Kidney (tissue), 14 donors: ENCODE measurements around the gene ALK. TPM values are rescaled to one million over a fixed set of nuclear protein-coding genes. Genes with fewer than 3 reads are reported as not detected.
A peak's percentile ranks its signal among the peaks of the same experiment; 100 is the strongest.

ENCODE experiments used
- DNase-seq, 5 donors: peaks; one replicate each; pipeline ENCODE4 v3.0.0-alpha.2; 2013 to 2020
- FAIRE-seq: peaks from 2 replicates; lab custom pipeline; 2012; peaks lifted over from hg19 to GRCh38; lab: Jason Lieb, UNC
- H3K27ac ChIP-seq, 2 donors: one replicate each; pipeline ENCODE4 v1.7.0; 2013; ENCODE audit warnings: low read depth in 2 of 2, low read length in 2 of 2, inconsistent platforms in 1 of 2
- H3K27me3 ChIP-seq: one replicate; pipeline ENCODE4 v1.7.1; 2013; ENCODE audit warnings: low read length, inconsistent platforms; ENCODE audit not compliant: control insufficient read depth, insufficient read depth
- H3K36me3 ChIP-seq, 3 donors: one replicate each; pipeline versions ENCODE4 v1.7.0 to v1.7.1; 2013; ENCODE audit warnings: low read length in 3 of 3, control low read depth in 1 of 3, inconsistent platforms in 1 of 3; ENCODE audit not compliant: insufficient read depth in 3 of 3, control insufficient read depth in 2 of 3
- H3K4me1 ChIP-seq, 3 donors: one replicate each; pipeline versions ENCODE4 v1.7.0 to v1.7.1; 2013; ENCODE audit warnings: low read length in 3 of 3, inconsistent platforms in 1 of 3, low read depth in 1 of 3; ENCODE audit not compliant: control insufficient read depth in 2 of 3, insufficient read depth in 2 of 3
- H3K4me3 ChIP-seq, 3 donors: one replicate each; pipeline versions ENCODE4 v1.7.0 to v1.8.1; 2013; ENCODE audit warnings: low read length in 3 of 3, control low read depth in 1 of 3, inconsistent platforms in 1 of 3
- H3K9ac ChIP-seq, 3 donors: one replicate each; pipeline versions ENCODE4 v1.7.0 to v1.7.1; 2013; ENCODE audit warnings: low read length in 3 of 3, control low read depth in 1 of 3, inconsistent platforms in 1 of 3
- H3K9me3 ChIP-seq, 3 donors: one replicate each; pipeline versions ENCODE4 v1.7.0 to v1.7.1; 2013; ENCODE audit warnings: low read length in 3 of 3, control low read depth in 1 of 3, inconsistent platforms in 1 of 3; ENCODE audit not compliant: control insufficient read depth in 2 of 3, insufficient read depth in 1 of 3
- CTCF ChIP-seq: IDR thresholded peaks from 3 replicates; pipeline ENCODE4 v1.5.1; 2012; ENCODE audit warnings: mild to moderate bottlenecking, moderate library complexity, borderline replicate concordance; ENCODE audit not compliant: insufficient read depth; ENCODE audit errors: extremely low read depth
- intact Hi-C: fragments of 100-400 bp; cut with DNase I; formaldehyde crosslinking; loops from one replicate; pipeline ENCODE4 v1.11.1; 2022
- polyA plus RNA-seq: library from polyadenylated mRNA; stranded (reverse); fragments of 350-450 nt; fragmentation: Illumina TruSeq; extraction: RNeasy Lipid Tissue Mini Kit (QIAGEN cat#74804); gene quantifications from one replicate; pipeline ENCODE4 v1.2.3, GENCODE V29; 2014; ENCODE audit warnings: low read depth, low replicate concordance; ENCODE audit not compliant: insufficient read depth
- total RNA-seq: library from RNA; stranded (reverse); fragmentation: NEBNext Ultra II Directional; extraction: Animal tissue kit (Norgen Biotek cat#: 25700); gene quantifications from one replicate; pipeline ENCODE4 v1.2.1, GENCODE V29; 2021
- donor health status: control.
- donor health status: control.
- donor health status: control.
- donor health status: control.
- donor health status: control.
- donor health status: DM: yes; HTN: yes; CAD: no.
- donor health status: Normal renal cell carcinoma (clear cell type).

The ALK gene
- total and polyA plus RNA-seq, 2 donors from 2014 or later, result 0.13 TPM; not detected in 1

- DNase-seq (no peak), FAIRE-seq (no peak)
- Histone ChIP-seq H3K36me3 (no peaks in the 10 kb centered on the region), H3K4me1 (no peaks in the 10 kb centered on the region), H3K9me3 (no peaks in the 10 kb centered on the region), H3K27me3 (no peaks in the 10 kb centered on the region), H3K9ac (no peak overlapping the region), H3K27ac (no peak overlapping the region), H3K4me3 (no peak overlapping the region)
- intact Hi-C loops, result no loop called here
- no peak for TF ChIP-seq CTCF
These were observed 657.5 kb downstream of the ALK start for GRCh38 chr2:29263886-29264285.

DNA sequence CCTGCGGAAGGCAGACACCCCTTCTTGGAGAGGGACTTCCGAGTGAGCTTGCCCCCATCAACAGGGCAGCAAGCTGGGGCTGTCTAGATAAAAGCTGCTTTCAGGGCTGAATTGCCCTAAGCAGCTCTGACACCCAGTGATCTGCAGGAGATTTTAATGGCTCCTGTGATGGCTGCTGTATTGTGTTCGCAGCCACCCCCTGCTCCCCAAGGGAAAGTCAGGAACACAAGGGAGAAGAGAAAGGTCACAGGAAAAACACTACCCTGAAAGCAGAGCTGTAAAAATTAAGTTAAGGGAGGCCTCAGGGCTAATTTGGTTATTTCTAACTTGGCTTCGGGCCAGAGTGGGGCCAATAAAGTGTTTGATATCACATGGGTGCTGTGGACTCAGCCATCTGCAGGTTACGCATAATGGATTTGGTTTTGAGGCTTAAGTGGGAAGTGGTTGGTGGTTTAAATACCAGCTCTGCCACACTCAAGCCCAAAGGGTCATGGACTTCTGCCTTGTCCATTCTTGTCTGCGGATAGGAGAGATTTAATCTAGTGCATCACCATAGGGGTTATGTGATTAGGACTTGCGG, 658.6 kb downstream of the ALK start:
- Histone ChIP-seq H3K27me3 (no peaks in the 10 kb centered on the region), H3K36me3 (no peaks in the 10 kb centered on the region), H3K4me1 (no peaks in the 10 kb centered on the region), H3K9me3 (no peaks in the 10 kb centered on the region), H3K27ac (no peak overlapping the region), H3K9ac (no peak overlapping the region), H3K4me3 (no peak overlapping the region)
- intact Hi-C loops, result no loop called here
- TF ChIP-seq CTCF, result no peak
- no peak for FAIRE-seq
- DNase-seq, result peak in 2 of 5 donors; percentile 16 to 49

GRCh38 chr2:29261003-29261402, 660.4 kb downstream of the ALK start:
- no peak overlapping the region for H3K9ac ChIP-seq
- no peak for FAIRE-seq
- no peaks in the 10 kb centered on the region for H3K27me3 ChIP-seq
- H3K36me3 ChIP-seq, result no peaks in the 10 kb centered on the region
- H3K4me3 ChIP-seq, result no peak overlapping the region
- no peak for DNase-seq
- intact Hi-C loops, result no loop called here
- no peak for TF ChIP-seq CTCF
- no peak overlapping the region for H3K27ac ChIP-seq
- no peaks in the 10 kb centered on the region for H3K4me1 ChIP-seq
- H3K9me3 ChIP-seq, result no peaks in the 10 kb centered on the region
